HG03066 (cell line): ENCODE results near the gene BTBD2.
"Not testable (repeated sequence)": the region's sequence is repeated elsewhere in the genome, so short reads cannot be mapped to it uniquely, and the experiment has no call there.

ENCODE experiments used
- ATAC-seq: cut with Tn5 transposase; IDR thresholded peaks from one replicate; pipeline ENCODE4 v1.9.1; 2021; ENCODE audit warnings: low read depth; ENCODE audit not compliant: unreplicated experiment

The BTBD2 gene

GRCh38 chr19:2016041-2016807, 710 bp upstream of the BTBD2 start:
- ATAC-seq = no peak

- no peak for ATAC-seq
These were observed 545 bp downstream of the BTBD2 start for GRCh38 chr19:2014731-2015607.

- ATAC-seq = no peak
These were observed 1.4 kb downstream of the BTBD2 start for GRCh38 chr19:2014131-2014571.

GRCh38 chr19:2013683-2013961, 1.9 kb downstream of the BTBD2 start:
- ATAC-seq = no peak

GRCh38 chr19:2012941-2013682, 2.4 kb downstream of the BTBD2 start:
- no peak for ATAC-seq

GRCh38 chr19:2011169-2011568, 4.3 kb downstream of the BTBD2 start:
- ATAC-seq = no peak

- ATAC-seq = no peak
These were observed 5.3 kb downstream of the BTBD2 start for GRCh38 chr19:2010135-2010668.

- no peak for ATAC-seq
These were observed 11.6 kb downstream of the BTBD2 start for GRCh38 chr19:2003874-2004273.

- no peak for ATAC-seq
These were observed 15.5 kb downstream of the BTBD2 start for GRCh38 chr19:1999856-2000515.

- no peak for ATAC-seq
These were observed 16.5 kb downstream of the BTBD2 start for GRCh38 chr19:1998712-1999708.

GRCh38 chr19:1997353-1998233, 17.9 kb downstream of the BTBD2 start:
- ATAC-seq = no peak

GRCh38 chr19:1992759-1993260, 22.7 kb downstream of the BTBD2 start:
- ATAC-seq = no peak

- ATAC-seq = no peak
These were observed 24.2 kb downstream of the BTBD2 start for GRCh38 chr19:1991018-1991913.

- no peak for ATAC-seq
These were observed 25.1 kb downstream of the BTBD2 start for GRCh38 chr19:1990230-1991017.

- no peak for ATAC-seq
These were observed 25.8 kb downstream of the BTBD2 start for GRCh38 chr19:1989513-1990229.

- ATAC-seq = not testable (repeated sequence)
These were observed 27.1 kb downstream of the BTBD2 start for GRCh38 chr19:1988464-1988863.
